Measurements from ENCODE around the gene ENDOV. TPM values are rescaled to one million over a fixed set of nuclear protein-coding genes. Genes with fewer than 3 reads are reported as not detected.

The ENDOV gene
- total RNA-seq, 2 experiments from 2014 or later: 10.1 to 12.0 TPM

- ATAC-seq (ENCODE audit: poor library complexity) (no peak), DNase-seq (no peak)
- Histone ChIP-seq H3K27ac (ENCODE audit: low read depth in 1 of 2, low read length in 2 of 2) (no peak overlapping the region), H3K4me3 (ENCODE audit: low read length) (no peak overlapping the region), H3K9me3 (ENCODE audit: control insufficient read depth in 1 of 2, insufficient read depth in 1 of 2, low read length in 2 of 2) (peaks cover 0 to 5% of the 10 kb centered on the region in 2 experiments), H3K4me1 (ENCODE audit: insufficient read depth, low read length) (peaks cover 17% of the 10 kb centered on the region), H3K27me3 (ENCODE audit: control insufficient read depth in 1 of 2, insufficient read depth in 2 of 2, low read length in 2 of 2) (peaks cover 0 to 14% of the 10 kb centered on the region in 2 experiments), H3K36me3 (ENCODE audit: insufficient read depth, low read length) (no peaks in the 10 kb centered on the region)
- Mint-ChIP-seq H3K27me3 (peaks cover 12% of the 10 kb centered on the region), H3K4me3 (peak overlapping the region; percentile 94), H3K9me3 (no peaks in the 10 kb centered on the region), H3K4me1 (ENCODE audit: low read depth) (peaks cover 15% of the 10 kb centered on the region), H3K36me3 (ENCODE audit: low read depth) (peaks cover 3% of the 10 kb centered on the region), H3K27ac (peak overlapping the region; percentile 94)
- ChIA-PET POLR2A (interaction anchor here (1.0 to 2.0 kb wide), 11 partner anchors 11 to 551 kb away, joined by 3 to 15 read pairs (median 6); partner anchors contain the start of genes ENDOV, GAA and NPTX1), CTCF (no interaction called here)
- intact Hi-C loops (cut with DNase I, micrococcal nuclease): loop anchor here in 1 of 2 experiments (5.0 to 10.0 kb wide), 3 partner anchors 209 to 1061 kb away; partner anchors contain the start of genes ACTG1 and EIF4A3
- no peak for TF ChIP-seq CTCF (IDR thresholded peaks at IDR 0.05)
These were observed 38.4 kb downstream of the ENDOV start for GRCh38 chr17:80453126-80453997.

GRCh38 chr17:80453998-80454556, 39.1 kb downstream of the ENDOV start:
- Histone ChIP-seq H3K27ac (ENCODE audit: low read depth in 1 of 2, low read length in 2 of 2) (peak overlapping the region; percentile 93), H3K27me3 (ENCODE audit: control insufficient read depth in 1 of 2, insufficient read depth in 2 of 2, low read length in 2 of 2) (peaks cover 0 to 18% of the 10 kb centered on the region in 2 experiments), H3K4me3 (ENCODE audit: low read length) (peak overlapping the region; percentile 68), H3K36me3 (ENCODE audit: insufficient read depth, low read length) (no peaks in the 10 kb centered on the region), H3K4me1 (ENCODE audit: insufficient read depth, low read length) (peaks cover 17% of the 10 kb centered on the region), H3K9me3 (ENCODE audit: control insufficient read depth in 1 of 2, insufficient read depth in 1 of 2, low read length in 2 of 2) (peaks cover 0 to 5% of the 10 kb centered on the region in 2 experiments)
- peak overlapping the region; percentile 94 for H3K27ac Mint-ChIP-seq
- POLR2A ChIA-PET: interaction anchor here (0.7 to 2.0 kb wide), 34 partner anchors 11 to 1098 kb away, joined by 3 to 15 read pairs (median 4); partner anchors contain the start of genes CEP131, CHMP6, ENDOV and FAAP100
- H3K4me1 Mint-ChIP-seq (ENCODE audit: low read depth): peaks cover 15% of the 10 kb centered on the region
- H3K27me3 Mint-ChIP-seq: peaks cover 16% of the 10 kb centered on the region
- TF ChIP-seq CTCF (IDR thresholded peaks at IDR 0.05): no peak
- H3K36me3 Mint-ChIP-seq (ENCODE audit: low read depth): peaks cover 3% of the 10 kb centered on the region
- intact Hi-C loops (cut with DNase I, micrococcal nuclease): loop anchor here (1.0 to 10.0 kb wide), 5 partner anchors 39 to 1061 kb away; partner anchors contain the start of genes ACTG1 (in 1 of the 2), EIF4A3 (in 1 of the 2) and ENDOV (in 1 of the 2)
- no peaks in the 10 kb centered on the region for H3K9me3 Mint-ChIP-seq
- CTCF ChIA-PET: interaction anchor here (0.8 to 2.0 kb wide), 4 partner anchors 27 to 582 kb away, joined by 3 to 7 read pairs (median 4); no protein-coding TSS in a partner anchor
- DNase-seq (peak in 1 of 14 experiments; percentile 16), ATAC-seq (ENCODE audit: poor library complexity) (no peak)
- peak overlapping the region; percentile 94 for H3K4me3 Mint-ChIP-seq

Measured in CD4-positive, alpha-beta T cell (primary cell).